Stimulated activated CD4-positive, alpha-beta T cell treated with anti-CD3 and anti-CD28 coated beads, Interleukin-2, amount 100 ng/mL, for 24 hours (primary cell): ENCODE data around the gene MAP3K14.

Experiments
- DNase-seq, 2 donors: peaks; one replicate each; pipeline ENCODE4 v3.0.0-alpha.2; 2020

MAP3K14 gene

DNA sequence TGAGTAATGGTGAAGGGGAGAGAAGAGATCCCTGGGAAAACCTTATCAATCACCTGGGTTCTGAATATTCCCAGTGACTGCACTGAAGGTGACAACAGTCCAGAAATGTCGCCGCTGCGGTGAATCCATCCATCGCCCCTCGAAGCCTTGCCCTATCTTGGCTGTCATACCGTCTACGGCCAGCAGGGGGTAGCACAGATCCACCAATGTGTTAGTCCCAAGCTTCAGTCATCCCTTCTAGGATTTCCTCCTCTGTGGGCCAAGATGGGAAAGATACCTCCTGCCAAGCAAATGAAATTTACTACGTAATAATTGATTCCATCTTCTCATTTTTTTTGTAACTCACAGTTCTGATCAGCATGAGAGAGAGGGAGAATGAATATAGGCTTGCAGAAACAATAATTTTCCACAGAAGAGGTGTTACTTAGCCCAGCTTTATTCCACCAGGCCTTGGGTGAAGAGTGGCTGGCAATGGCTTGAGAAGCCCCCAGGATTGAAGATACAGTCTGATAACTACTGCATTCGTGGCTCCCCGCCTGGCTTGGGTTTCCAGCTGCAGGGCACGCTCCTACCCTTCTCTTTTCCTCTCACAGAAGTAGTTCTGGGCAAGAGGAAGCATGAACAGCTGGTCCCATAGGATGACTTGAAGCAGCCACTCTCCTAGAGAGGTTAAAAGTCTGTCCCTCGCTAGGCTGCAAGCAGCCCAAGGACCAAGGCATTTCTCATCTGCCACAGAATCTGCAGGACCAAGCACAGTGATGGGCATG, 97.7 kb downstream of the MAP3K14 start:
- DNase-seq = peak; percentile 93
